Measurements from ENCODE around the gene GEMIN2.
"Not testable (repeated sequence)": the region's sequence is repeated elsewhere in the genome, so short reads cannot be mapped to it uniquely, and the experiment has no call there.

GEMIN2 gene

GRCh38 chr14:39176263-39177167, 62.4 kb downstream of the GEMIN2 start:
- no peak for DNase-seq (ENCODE audit: low read depth)

GRCh38 chr14:39177168-39177545, 63.0 kb downstream of the GEMIN2 start:
- DNase-seq (ENCODE audit: low read depth): no peak

- no peak for DNase-seq (ENCODE audit: low read depth)
These were observed 64.9 kb downstream of the GEMIN2 start for GRCh38 chr14:39179042-39179441.

GRCh38 chr14:39180553-39180952, 66.4 kb downstream of the GEMIN2 start:
- no peak for DNase-seq (ENCODE audit: low read depth)

GRCh38 chr14:39181026-39181692, 67.0 kb downstream of the GEMIN2 start:
- no peak for DNase-seq (ENCODE audit: low read depth)

GRCh38 chr14:39181693-39182047, 67.5 kb downstream of the GEMIN2 start:
- DNase-seq (ENCODE audit: low read depth): no peak

- DNase-seq (ENCODE audit: low read depth): no peak
These were observed 68.9 kb downstream of the GEMIN2 start for GRCh38 chr14:39182770-39183684.

GRCh38 chr14:39183685-39184003, 69.5 kb downstream of the GEMIN2 start:
- DNase-seq (ENCODE audit: low read depth): not testable (repeated sequence)

- no peak for DNase-seq (ENCODE audit: low read depth)
These were observed 70.6 kb downstream of the GEMIN2 start for GRCh38 chr14:39184628-39185255.

- DNase-seq (ENCODE audit: low read depth): no peak
These were observed 71.3 kb downstream of the GEMIN2 start for GRCh38 chr14:39185256-39186049.

Data from fibroblast of the conjunctiva (primary cell).